ENCODE data around the gene PTPRE. TPM values are rescaled to one million over a fixed set of nuclear protein-coding genes. Genes with fewer than 3 reads are reported as not detected.

PTPRE gene
- total and polyA plus RNA-seq, 10 of the 15 experiments (the other 5 are each of a cell fraction or from before 2014, with no cell fraction given): 2.9 to 7.6 (median 5.8) TPM

DNA sequence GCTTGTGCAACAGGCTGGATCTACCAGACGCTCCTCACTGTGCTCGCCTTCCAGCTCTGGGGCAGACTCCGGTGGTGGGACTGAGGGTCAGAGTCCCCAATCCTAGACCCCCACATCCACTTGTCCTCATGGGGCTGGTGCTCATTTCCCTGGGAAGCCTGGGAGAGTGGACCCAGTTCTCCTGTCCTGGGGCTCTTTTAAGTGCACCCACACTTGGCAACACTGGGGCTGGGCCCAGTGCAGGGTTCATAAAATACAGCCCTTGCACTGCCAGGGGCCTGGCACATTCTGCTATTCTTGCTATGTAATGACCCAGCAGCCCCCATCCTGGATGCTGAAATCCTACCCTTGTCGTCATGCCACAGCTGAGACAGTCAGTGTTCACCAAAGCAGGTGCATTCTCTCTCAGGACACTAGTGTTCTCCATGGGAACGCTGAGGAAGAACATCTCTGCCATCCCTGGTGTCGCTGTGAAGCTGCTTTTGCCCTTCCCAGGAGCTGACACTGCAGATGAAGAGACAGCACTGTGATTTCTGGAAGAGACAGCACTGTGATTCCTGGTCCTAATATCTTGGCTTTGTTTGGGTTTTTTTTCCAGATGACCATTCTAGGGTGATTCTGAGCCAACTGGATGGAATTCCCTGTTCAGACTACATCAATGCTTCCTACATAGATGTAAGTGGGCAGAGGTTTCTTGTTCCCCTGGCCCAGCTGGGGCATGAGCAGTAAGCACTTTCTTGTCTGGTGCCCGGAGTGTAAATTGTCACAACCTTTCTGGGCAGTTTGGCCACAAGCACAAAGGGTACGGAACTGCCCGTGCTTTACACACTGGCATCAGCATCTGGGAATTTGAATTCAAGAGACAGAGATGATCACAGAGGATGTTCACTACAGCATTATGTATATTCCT is 153.7 kb downstream of the PTPRE start:
- in situ Hi-C loops (cut with MboI) (no loop called here), intact Hi-C loops (cut with micrococcal nuclease; ENCODE audit: unreplicated experiment) (no loop called here)
- no peaks in the 10 kb centered on the region for H4K20me1 ChIP-seq (ENCODE audit: control insufficient read depth, insufficient read depth)
- H3K9me3 ChIP-seq (replicated peaks; ENCODE audit: control insufficient read depth, insufficient read depth, low read length): no peaks in the 10 kb centered on the region
- H3K4me1 ChIP-seq (ENCODE audit: control insufficient read depth, insufficient read depth, low read length): peaks cover 36% of the 10 kb centered on the region
- WGBS (ENCODE audit: insufficient coverage, insufficient replicate concordance, low lambda C conversion rate, missing lambda C conversion rate): 97% methylated on average over 9 of the region's 9 CpGs
- H3K27me3 ChIP-seq (replicated peaks in 1 of 2; ENCODE audit: control insufficient read depth in 2 of 2, insufficient read depth in 2 of 2, low read length in 1 of 2): no peaks in the 10 kb centered on the region
- no peak overlapping the region for H3K9ac ChIP-seq (ENCODE audit: control insufficient read depth, insufficient read depth, low read length)
- ChIA-PET CTCF (interaction anchor here (0.7 to 5.0 kb wide), 3 partner anchors 26 to 206 kb away, joined by 3 to 73 read pairs (median 4); no protein-coding TSS in a partner anchor), RAD21 (ENCODE audit: unreplicated experiment) (interaction anchor here (1.0 to 5.5 kb wide), 2 partner anchors 12 to 23 kb away, joined by 3 to 82 read pairs; no protein-coding TSS in a partner anchor), SMC1A (ENCODE audit: uncharacterized antibody, unreplicated experiment) (interaction anchor here (1.0 to 5.0 kb wide), 3 partner anchors 9 to 25 kb away, joined by 3 to 116 read pairs (median 43); no protein-coding TSS in a partner anchor), POLR2A (interaction anchor here (10.2 kb wide), 1 partner anchor 11 kb away, joined by 117 read pairs; no protein-coding TSS in a partner anchor)
- no peak overlapping the region for H3K4me2 ChIP-seq (ENCODE audit: control insufficient read depth, insufficient read depth)
- ATAC-seq (no peak), FAIRE-seq (no peak), DNase-seq (ENCODE audit: low read depth, low spot score) (no peak)
- H3K79me2 ChIP-seq (ENCODE audit: control insufficient read depth, insufficient read depth, low read length): no peaks in the 10 kb centered on the region
- H3K36me3 ChIP-seq (ENCODE audit: control insufficient read depth in 2 of 2, insufficient read depth in 2 of 2, low read length in 1 of 2): peaks cover 0 to 5% of the 10 kb centered on the region in 2 experiments; a peak in 3 of 4 replicates
- no TSS peak for BruUV-seq (replicated peaks)
- H2AFZ ChIP-seq (ENCODE audit: control insufficient read depth, low read depth, low read length): no peak overlapping the region
- H3K27ac ChIP-seq (ENCODE audit: control insufficient read depth, insufficient read depth): no peak overlapping the region
- TF ChIP-seq RB1 (IDR thresholded peaks at IDR 0.05; ENCODE audit: borderline replicate concordance) (no peak), PAX5 (IDR thresholded peaks at IDR 0.05; ENCODE audit: borderline replicate concordance, low read depth, low read length) (no peak), TARDBP (IDR thresholded peaks at IDR 0.05; ENCODE audit: borderline replicate concordance) (no peak), PML (IDR thresholded peaks at IDR 0.05; ENCODE audit: low read length) (no peak), BRCA1 (IDR thresholded peaks at IDR 0.05; ENCODE audit: low read depth, low read length) (no peak), SMC3 (IDR thresholded peaks at IDR 0.05; ENCODE audit: borderline replicate concordance, low read length) (no peak), LARP7 (IDR thresholded peaks at IDR 0.05) (no peak), MYB (IDR thresholded peaks at IDR 0.05; ENCODE audit: borderline replicate concordance, low read depth, low read length) (no peak)
- TF ChIP-seq, protein P1, sequence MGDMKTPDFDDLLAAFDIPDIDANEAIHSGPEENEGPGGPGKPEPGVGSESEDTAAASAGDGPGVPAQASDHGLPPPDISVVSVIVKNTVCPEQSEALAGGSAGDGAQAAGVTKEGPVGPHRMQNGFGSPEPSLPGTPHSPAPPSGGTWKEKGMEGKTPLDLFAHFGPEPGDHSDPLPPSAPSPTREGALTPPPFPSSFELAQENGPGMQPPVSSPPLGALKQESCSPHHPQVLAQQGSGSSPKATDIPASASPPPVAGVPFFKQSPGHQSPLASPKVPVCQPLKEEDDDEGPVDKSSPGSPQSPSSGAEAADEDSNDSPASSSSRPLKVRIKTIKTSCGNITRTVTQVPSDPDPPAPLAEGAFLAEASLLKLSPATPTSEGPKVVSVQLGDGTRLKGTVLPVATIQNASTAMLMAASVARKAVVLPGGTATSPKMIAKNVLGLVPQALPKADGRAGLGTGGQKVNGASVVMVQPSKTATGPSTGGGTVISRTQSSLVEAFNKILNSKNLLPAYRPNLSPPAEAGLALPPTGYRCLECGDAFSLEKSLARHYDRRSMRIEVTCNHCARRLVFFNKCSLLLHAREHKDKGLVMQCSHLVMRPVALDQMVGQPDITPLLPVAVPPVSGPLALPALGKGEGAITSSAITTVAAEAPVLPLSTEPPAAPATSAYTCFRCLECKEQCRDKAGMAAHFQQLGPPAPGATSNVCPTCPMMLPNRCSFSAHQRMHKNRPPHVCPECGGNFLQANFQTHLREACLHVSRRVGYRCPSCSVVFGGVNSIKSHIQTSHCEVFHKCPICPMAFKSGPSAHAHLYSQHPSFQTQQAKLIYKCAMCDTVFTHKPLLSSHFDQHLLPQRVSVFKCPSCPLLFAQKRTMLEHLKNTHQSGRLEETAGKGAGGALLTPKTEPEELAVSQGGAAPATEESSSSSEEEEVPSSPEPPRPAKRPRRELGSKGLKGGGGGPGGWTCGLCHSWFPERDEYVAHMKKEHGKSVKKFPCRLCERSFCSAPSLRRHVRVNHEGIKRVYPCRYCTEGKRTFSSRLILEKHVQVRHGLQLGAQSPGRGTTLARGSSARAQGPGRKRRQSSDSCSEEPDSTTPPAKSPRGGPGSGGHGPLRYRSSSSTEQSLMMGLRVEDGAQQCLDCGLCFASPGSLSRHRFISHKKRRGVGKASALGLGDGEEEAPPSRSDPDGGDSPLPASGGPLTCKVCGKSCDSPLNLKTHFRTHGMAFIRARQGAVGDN (IDR thresholded peaks at IDR 0.05): no peak
- TF ChIP-seq, protein P2, sequence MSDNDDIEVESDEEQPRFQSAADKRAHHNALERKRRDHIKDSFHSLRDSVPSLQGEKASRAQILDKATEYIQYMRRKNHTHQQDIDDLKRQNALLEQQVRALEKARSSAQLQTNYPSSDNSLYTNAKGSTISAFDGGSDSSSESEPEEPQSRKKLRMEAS (IDR thresholded peaks at IDR 0.05; ENCODE audit: low read depth, low read length): no peak
- no peak overlapping the region for H3K4me3 ChIP-seq
